Motor neuron (in vitro differentiated cells): Measurements from ENCODE around the gene CDH4. TPM values are rescaled to one million over a fixed set of nuclear protein-coding genes. Genes with fewer than 3 reads are reported as not detected.

Experiments
- ATAC-seq, 8 experiments: fragments of 200-7000 bp; cut with Tn5 transposase; replicated peaks in 6 of 8; 2 replicates each; pipeline ENCODE4 v1.8.0; 2021; ENCODE audit warnings: mild to moderate bottlenecking in 8 of 8, moderate library complexity in 8 of 8
- H3K27ac ChIP-seq, 2 donors: fragments of 250-450 bp; sonication (Bioruptor Pico); 2 replicates each; pipeline ENCODE4 v1.9.0; 2021; ENCODE audit warnings: antibody characterized with exemption in 2 of 2, mild to moderate bottlenecking in 2 of 2, moderate library complexity in 1 of 2
- H3K4me1 ChIP-seq, 2 donors: fragments of 250-450 bp; sonication (Bioruptor Pico); replicated peaks in 1 of 2; 2 replicates each; pipeline ENCODE4 v1.6.1; 2021; ENCODE audit warnings: antibody characterized with exemption in 2 of 2, mild to moderate bottlenecking in 2 of 2, moderate library complexity in 1 of 2
- H3K4me3 ChIP-seq, 5 donors: fragments of 250-450 bp; sonication (Bioruptor Pico); 2 replicates each; pipeline ENCODE4 v1.9.0; 2021; ENCODE audit warnings: antibody characterized with exemption in 5 of 5, mild to moderate bottlenecking in 5 of 5, moderate library complexity in 4 of 5
- WGBS, 10 experiments: fragments of 450-650 bp; shearing (Covaris generic); methylation state at CpG; one replicate each; pipeline ENCODE4 v1.0.0; 2022; 5-methylcytosine and 5-hydroxymethylcytosine counted together
- in situ Hi-C, 9 experiments: fragments of 400-800 bp; cut with MboI; loops; one replicate each; pipeline ENCODE4 v1.15.0; 2021; ENCODE audit warnings: low sequenced_read_pairs in 9 of 9, low pct_unique_long_range_greater_than_20kb in 2 of 9; ENCODE audit not compliant: unreplicated experiment in 9 of 9
- total RNA-seq, 8 experiments: library from RNA; unstranded; fragments of 300-600 nt; gene quantifications; 2 replicates each; pipeline versions ENCODE4 v1.2.3 to v1.2.4, GENCODE V29; 2022

Gene CDH4
- total RNA-seq, 8 experiments from 2014 or later = 2.4 to 41.6 (median 12.9) TPM

DNA sequence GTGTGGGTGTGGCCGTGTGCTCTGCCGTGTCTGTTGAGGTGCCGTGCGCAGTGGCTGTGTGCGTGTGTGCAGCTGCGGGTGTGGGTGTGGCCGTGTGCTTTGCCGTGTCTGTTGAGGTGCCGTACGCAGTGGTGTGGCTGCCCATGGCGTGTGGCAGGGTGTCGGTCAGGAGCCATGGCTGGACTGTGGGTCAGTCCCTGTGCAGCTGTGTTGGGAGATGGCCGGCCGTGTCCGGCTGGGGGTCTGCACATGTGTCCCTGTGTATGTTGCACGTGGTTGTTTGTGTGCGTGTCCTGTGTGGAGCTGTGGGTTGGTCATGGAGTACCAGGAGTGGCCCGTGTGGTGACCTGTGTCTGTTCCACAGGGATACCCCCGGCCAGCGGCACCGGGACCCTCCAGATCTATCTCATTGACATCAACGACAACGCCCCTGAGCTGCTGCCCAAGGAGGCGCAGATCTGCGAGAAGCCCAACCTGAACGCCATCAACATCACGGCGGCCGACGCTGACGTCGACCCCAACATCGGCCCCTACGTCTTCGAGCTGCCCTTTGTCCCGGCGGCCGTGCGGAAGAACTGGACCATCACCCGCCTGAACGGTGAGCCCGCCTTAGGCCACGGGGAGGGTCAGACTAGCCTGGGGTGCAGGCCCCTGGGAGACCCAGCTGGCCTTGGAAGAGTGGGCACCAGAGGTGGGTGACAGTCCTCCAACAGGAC, 675.9 kb downstream of the CDH4 start:
- peak in 1 of 8 experiments; percentile 2 for ATAC-seq
- no peaks in the 10 kb centered on the region for H3K4me1 ChIP-seq
- in situ Hi-C loops = no loop called here
- H3K27ac ChIP-seq = no peak overlapping the region
- no peak overlapping the region for H3K4me3 ChIP-seq
- 31 to 75% methylated on average over 4 to 5 of the region's 43 CpGs; no CpG with 5 or more reads in 8 of the 10 experiments for WGBS, 10 experiments

DNA sequence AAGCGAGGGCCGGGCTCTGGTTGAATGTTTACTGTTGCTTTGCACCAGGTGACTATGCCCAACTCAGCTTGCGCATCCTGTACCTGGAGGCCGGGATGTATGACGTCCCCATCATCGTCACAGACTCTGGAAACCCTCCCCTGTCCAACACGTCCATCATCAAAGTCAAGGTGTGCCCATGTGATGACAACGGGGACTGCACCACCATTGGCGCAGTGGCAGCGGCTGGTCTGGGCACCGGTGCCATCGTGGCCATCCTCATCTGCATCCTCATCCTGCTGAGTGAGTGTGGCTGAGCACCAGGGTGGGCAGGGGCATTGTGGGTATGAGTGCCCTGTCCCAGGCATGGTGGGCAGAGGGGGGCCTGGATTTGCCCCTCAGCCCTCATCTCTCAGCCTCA, 677.5 kb downstream of the CDH4 start:
- 47 to 100% (median 94%) methylated on average over 1 to 10 of the region's 12 CpGs; no CpG with 5 or more reads in 4 of the 10 experiments for WGBS, 10 experiments
- Histone ChIP-seq H3K4me1 (peaks cover 0 to 11% of the 10 kb centered on the region in 2 donors), H3K27ac (no peak overlapping the region), H3K4me3 (no peak overlapping the region)
- ATAC-seq = no peak
- in situ Hi-C loops = no loop called here

DNA sequence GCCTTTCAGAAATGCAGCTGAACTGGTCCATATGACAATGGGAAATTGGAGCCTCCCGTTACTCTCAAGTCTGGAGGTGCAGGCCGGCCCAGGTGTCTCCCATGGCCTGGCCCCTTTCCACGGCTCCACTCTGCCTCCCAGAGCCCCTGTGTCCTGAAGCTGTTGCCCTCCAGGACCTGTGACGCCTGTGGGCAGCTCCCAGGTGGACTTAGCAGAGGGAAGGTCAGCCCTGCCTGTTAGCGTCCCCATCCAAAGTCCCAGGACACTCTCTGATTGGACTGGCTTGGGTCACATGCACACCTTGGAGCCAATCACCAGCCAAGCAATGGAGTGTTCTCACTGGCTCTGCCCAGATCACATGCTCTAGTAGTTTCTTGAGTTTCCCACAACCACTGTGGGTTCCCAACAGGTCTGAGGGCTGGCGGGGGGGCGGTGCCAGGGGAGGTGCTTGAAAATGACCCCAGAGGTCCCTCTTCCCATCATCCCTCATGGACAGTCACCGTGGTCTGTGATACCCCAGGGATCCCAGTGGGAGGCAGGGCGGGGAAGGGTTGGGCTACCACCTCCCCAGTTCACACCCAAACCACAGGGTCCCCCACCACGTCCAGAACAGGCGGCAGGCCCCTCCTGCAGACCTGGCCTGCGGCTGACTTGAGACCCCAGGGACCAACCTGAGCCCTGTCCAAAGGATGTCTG, 678.1 kb downstream of the CDH4 start:
- Histone ChIP-seq H3K27ac (no peak overlapping the region), H3K4me3 (no peak overlapping the region), H3K4me1 (peaks cover 0 to 13% of the 10 kb centered on the region in 2 donors)
- ATAC-seq = no peak
- in situ Hi-C loops = no loop called here
- 80 to 100% (median 98%) methylated on average over 1 to 3 of the region's 12 CpGs; no CpG with 5 or more reads in 4 of the 10 experiments for WGBS, 10 experiments

DNA sequence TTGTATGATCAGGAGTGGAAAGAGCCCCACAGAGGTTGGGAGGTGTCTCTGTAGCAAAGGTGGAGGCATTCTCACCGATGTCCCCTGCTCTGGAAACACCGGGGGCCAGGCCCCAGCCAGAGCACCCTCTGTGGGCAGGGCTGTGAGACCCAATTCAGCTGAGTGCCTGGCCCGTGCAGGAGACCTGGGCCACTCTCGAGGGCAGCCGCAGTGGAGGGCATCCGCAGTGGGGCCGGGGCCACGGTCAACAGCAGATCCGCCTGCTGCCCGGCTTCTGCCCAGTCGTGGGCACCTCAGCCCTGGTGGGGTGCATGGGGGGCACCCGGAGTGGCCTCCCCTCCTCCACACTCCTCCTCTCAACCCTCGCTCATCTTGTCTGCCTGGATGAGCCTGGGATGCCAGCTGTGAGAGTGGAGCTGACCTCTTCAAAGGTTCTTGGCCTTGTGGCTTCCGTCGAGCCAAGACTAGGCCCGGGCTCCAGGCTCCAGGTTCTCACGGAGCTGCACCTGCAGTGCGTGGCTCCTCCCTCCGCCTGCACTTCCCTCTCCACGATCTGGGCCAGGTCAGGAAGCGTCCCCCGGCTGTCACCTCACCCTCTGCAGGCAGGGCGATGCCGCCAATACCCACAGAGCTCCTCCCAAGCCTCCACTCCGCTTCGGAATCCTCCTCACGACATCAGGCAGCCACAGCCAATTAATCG, 678.9 kb downstream of the CDH4 start:
- Histone ChIP-seq H3K4me3 (no peak overlapping the region), H3K27ac (no peak overlapping the region), H3K4me1 (peaks cover 0 to 13% of the 10 kb centered on the region in 2 donors)
- 52 to 92% (median 80%) methylated on average over 3 to 12 of the region's 28 CpGs; no CpG with 5 or more reads in 7 of the 10 experiments for WGBS, 10 experiments
- in situ Hi-C loops = no loop called here
- no peak for ATAC-seq

DNA sequence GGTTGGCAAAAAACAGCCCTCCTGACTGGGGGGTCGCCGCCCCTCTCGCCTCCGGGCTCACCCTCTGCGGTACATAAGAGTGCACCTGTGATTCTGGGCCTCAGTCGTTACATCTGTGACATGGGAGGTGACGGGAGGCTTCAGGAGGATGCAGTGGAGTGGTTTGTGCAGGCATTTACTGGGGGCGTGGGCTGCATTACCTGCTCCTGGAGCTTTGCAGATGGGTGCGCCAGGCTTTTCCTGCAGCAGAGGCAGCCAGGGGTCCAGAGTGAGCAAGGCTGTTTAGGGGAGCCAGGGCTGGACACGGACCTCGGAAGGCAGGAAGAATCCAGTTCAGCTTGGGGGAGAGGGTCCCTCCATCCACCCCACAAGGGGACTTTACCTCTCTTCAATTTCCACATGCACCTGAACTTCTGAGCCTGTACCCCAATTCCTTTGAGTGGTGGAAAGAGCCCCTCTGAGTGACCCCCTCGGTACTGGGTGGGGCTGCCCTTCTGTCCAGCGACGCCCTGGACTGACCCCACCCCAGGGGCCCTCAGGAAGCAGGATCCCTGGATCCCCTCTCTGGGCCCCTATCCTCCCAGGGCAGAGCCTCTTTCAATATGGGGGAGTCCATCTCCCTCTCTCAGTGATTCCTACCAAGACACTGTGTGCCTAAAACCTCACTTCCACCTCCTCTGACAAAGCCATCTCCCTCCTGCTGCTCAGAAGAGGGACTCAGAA, 679.6 kb downstream of the CDH4 start:
- WGBS, 10 experiments = 21 to 100% (median 75%) methylated on average over 1 to 6 of the region's 14 CpGs; no CpG with 5 or more reads in 6 of the 10 experiments
- in situ Hi-C loops = no loop called here

DNA sequence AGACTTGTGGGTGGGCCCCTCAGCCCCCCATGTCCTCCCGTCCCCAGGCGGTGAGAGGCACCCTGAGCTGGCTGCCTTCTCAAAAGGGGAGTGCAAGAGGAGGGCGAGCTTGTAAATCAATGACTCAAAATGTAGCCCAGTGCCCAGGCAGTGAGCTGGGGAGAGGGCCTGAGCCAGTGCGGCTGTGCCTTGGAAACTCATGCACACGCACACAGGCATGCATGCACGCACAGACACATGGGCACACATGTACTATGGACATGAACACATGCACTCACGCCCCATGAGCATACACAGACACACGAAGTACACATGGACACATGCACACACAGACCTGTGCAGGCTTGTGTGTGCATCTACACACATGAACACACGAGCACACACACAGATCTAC, 680.1 kb downstream of the CDH4 start:
- ATAC-seq = no peak
- in situ Hi-C loops = no loop called here
- H3K4me3 ChIP-seq = no peak overlapping the region
- WGBS, 10 experiments = 40 to 100% (median 86%) methylated on average over 1 to 7 of the region's 9 CpGs; no CpG with 5 or more reads in 6 of the 10 experiments
- peaks cover 0 to 13% of the 10 kb centered on the region in 2 donors for H3K4me1 ChIP-seq
- H3K27ac ChIP-seq = no peak overlapping the region

More for the DNA sequence above, 679.6 kb downstream of the CDH4 start:
- no peak overlapping the region for H3K4me3 ChIP-seq
- no peak for ATAC-seq
- peaks cover 0 to 13% of the 10 kb centered on the region in 2 donors for H3K4me1 ChIP-seq
- no peak overlapping the region for H3K27ac ChIP-seq

DNA sequence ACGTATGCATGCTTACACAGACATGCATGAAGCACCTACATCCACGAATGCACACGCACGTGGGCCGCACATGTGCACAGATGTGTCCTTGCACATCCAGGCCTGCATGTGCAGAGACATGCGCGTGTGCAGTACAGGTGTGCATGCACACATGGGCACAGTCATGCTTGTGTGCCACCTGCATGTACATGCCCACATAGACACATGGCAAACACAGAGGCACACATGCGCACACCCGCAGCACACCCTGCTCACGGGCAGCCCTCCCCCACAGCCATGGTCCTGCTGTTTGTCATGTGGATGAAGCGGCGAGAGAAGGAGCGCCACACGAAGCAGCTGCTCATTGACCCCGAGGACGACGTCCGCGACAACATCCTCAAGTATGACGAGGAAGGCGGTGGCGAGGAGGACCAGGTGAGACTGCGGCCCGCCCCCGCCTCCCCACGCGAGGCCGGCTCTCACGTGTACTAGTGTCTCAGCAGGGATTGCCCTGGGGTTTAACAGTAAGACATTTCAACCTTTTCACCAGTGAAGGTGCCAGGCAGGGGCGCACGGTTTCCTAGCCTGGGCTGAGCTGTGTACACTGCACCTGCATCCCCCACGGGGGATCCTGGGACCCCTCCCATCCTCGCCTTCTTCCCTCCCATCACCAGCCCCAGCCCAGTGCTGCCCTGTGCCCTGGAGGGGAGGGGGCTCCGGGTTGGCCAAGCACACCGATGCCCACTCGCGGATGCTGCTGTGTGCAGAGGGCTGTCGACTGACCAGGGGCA, 680.8 kb downstream of the CDH4 start:
- Histone ChIP-seq H3K27ac (no peak overlapping the region), H3K4me3 (no peak overlapping the region), H3K4me1 (peaks cover 0 to 13% of the 10 kb centered on the region in 2 donors)
- 60 to 100% (median 95%) methylated on average over 1 to 13 of the region's 38 CpGs; no CpG with 5 or more reads in 4 of the 10 experiments for WGBS, 10 experiments
- peak in 4 of 8 experiments; percentile 8 to 25 (median 11) for ATAC-seq
- in situ Hi-C loops = no loop called here

DNA sequence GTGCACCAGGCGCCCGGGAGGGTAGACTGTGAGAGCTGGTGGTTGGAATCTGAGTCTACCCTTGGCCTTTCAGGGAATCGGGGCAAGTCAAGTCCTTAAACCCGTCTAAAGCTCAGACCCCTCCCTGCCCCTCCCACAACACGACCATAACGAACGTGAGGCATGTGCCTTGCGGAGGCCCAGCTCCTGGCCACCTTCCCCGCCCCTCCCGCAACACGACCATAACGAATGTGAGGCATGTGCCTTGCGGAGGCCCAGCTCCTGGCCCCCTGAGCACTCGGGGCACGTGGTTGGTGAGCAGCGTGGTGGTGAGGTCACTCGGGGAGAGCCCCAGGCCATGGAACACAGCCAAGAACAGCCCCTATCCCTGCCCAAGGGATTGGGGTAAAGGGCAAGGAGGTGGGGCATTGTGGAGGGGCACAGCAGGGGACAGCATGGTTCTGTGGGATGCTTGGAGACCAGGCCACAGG, 681.5 kb downstream of the CDH4 start:
- peak in 5 of 8 experiments; percentile 50 to 72 (median 63) for ATAC-seq
- H3K4me1 ChIP-seq = peaks cover 0 to 13% of the 10 kb centered on the region in 2 donors
- H3K4me3 ChIP-seq = no peak overlapping the region
- no peak overlapping the region for H3K27ac ChIP-seq
- in situ Hi-C loops = no loop called here
- WGBS, 10 experiments = 40 to 60% methylated on average over 1 to 2 of the region's 17 CpGs; no CpG with 5 or more reads in 8 of the 10 experiments

DNA sequence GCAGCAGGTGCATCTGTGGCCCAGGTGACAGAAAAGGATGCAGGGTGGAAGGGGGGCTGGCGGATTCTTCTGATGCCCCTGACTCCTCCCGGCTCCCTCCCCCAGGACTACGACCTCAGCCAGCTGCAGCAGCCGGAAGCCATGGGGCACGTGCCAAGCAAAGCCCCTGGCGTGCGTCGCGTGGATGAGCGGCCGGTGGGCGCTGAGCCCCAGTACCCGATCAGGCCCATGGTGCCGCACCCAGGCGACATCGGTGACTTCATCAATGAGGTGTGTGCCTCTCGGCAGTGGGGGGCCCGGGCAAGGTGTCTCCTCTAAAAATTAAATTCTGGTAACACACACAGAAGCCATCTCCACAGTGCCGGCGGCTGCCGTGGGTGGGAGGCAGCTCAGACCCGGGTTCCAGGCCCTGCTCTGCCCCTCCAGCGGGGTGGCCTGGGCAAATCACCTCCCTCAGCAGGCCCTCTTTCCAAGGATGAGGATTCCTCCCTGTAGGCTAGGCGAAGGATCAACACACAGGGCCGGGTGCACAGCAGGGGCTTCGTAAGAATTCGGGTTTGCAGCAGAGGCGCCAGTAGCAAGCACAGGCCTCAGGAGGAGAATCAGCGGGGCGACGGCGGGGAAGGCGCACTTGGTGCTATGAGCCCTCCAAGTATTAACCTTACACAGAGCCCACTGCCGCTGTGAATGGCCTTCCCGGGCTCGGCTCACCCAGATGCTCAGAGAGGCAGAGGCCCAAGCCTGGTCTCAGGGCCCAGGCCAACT, 682.1 kb downstream of the CDH4 start:
- no peak overlapping the region for H3K27ac ChIP-seq
- in situ Hi-C loops = no loop called here
- peak in 1 of 8 experiments; percentile 21 for ATAC-seq
- 19 to 93% (median 81%) methylated on average over 3 to 8 of the region's 36 CpGs; no CpG with 5 or more reads in 7 of the 10 experiments for WGBS, 10 experiments
- H3K4me1 ChIP-seq = peaks cover 0 to 13% of the 10 kb centered on the region in 2 donors
- H3K4me3 ChIP-seq = no peak overlapping the region

DNA sequence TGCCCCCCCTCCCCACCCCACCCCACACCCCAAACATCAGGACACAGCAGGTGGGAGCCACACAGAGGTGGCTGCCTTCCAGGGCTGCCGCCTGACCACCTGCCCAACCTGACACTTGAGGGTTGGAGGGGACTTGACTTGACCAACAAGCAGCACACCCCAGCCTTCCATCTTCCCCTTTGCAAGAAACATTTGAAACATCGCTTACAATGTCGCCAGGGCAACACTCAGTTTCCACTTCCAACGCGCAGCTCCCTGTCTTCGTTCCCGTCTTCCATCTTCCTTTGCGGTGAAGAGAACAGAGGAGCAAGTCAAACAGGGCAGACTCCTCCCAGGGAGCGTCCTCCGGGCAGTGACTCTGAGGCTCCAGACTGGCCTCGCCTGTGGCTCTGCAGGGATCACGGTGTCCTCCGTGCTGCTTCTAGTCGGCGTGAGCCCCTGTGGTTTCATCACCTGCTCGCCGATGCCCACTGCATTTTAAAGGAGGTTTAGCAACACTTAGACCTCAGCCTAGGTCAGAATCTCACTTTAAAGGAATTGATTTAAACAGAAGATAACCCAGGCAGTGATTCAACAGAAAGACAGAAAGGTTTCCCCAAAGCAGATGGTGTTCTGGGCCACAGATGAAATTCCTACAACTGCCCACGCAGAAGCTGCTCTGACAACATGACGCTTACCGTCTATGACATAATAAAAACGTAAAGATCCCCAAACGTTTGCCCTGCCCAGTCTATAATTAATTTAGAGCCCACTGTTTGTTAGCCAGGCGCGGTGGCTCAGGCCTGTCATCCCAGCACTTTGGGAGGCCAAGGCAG, 682.9 kb downstream of the CDH4 start:
- WGBS, 10 experiments = 20 to 100% (median 77%) methylated on average over 1 to 20 of the region's 24 CpGs; no CpG with 5 or more reads in 2 of the 10 experiments
- H3K27ac ChIP-seq = no peak overlapping the region
- peaks cover 0 to 13% of the 10 kb centered on the region in 2 donors for H3K4me1 ChIP-seq
- in situ Hi-C loops = no loop called here
- peak in 2 of 8 experiments; percentile 34 to 42 for ATAC-seq
- no peak overlapping the region for H3K4me3 ChIP-seq
